Measurements from ENCODE around the gene DBH.

Gene DBH

GRCh38 chr9:133598978-133599377 is 37.2 kb upstream of the DBH start:
- Mint-ChIP-seq H3K9me3 (peaks cover 14% of the 10 kb centered on the region), H3K4me1 (ENCODE audit: low read depth) (no peaks in the 10 kb centered on the region), H3K4me3 (no peak overlapping the region), H3K36me3 (ENCODE audit: low read depth) (no peaks in the 10 kb centered on the region), H3K27ac (no peak overlapping the region), H3K27me3 (ENCODE audit: low read depth) (no peaks in the 10 kb centered on the region)
- DNase-seq (ENCODE audit: low spot score): no peak

GRCh38 chr9:133599470-133600173 is 36.5 kb upstream of the DBH start:
- DNase-seq (ENCODE audit: low spot score): no peak
- H3K9me3 Mint-ChIP-seq: peaks cover 14% of the 10 kb centered on the region
- H3K27me3 Mint-ChIP-seq (ENCODE audit: low read depth): no peaks in the 10 kb centered on the region
- H3K4me3 Mint-ChIP-seq: no peak overlapping the region
- H3K36me3 Mint-ChIP-seq (ENCODE audit: low read depth): no peaks in the 10 kb centered on the region
- no peak overlapping the region for H3K27ac Mint-ChIP-seq
- no peaks in the 10 kb centered on the region for H3K4me1 Mint-ChIP-seq (ENCODE audit: low read depth)

- Mint-ChIP-seq H3K27me3 (ENCODE audit: low read depth) (no peaks in the 10 kb centered on the region), H3K36me3 (ENCODE audit: low read depth) (no peaks in the 10 kb centered on the region), H3K4me3 (no peak overlapping the region), H3K27ac (no peak overlapping the region), H3K9me3 (peaks cover 14% of the 10 kb centered on the region), H3K4me1 (ENCODE audit: low read depth) (no peaks in the 10 kb centered on the region)
- no peak for DNase-seq (ENCODE audit: low spot score)
These were observed 35.4 kb upstream of the DBH start for GRCh38 chr9:133600739-133601138.

GRCh38 chr9:133601746-133602145 is 34.4 kb upstream of the DBH start:
- Mint-ChIP-seq H3K4me3 (no peak overlapping the region), H3K27ac (no peak overlapping the region), H3K36me3 (ENCODE audit: low read depth) (no peaks in the 10 kb centered on the region), H3K4me1 (ENCODE audit: low read depth) (no peaks in the 10 kb centered on the region), H3K9me3 (peaks cover 14% of the 10 kb centered on the region), H3K27me3 (ENCODE audit: low read depth) (no peaks in the 10 kb centered on the region)
- no peak for DNase-seq (ENCODE audit: low spot score)

GRCh38 chr9:133602277-133602676 is 33.9 kb upstream of the DBH start:
- DNase-seq (ENCODE audit: low spot score): no peak
- Mint-ChIP-seq H3K27ac (no peak overlapping the region), H3K4me3 (no peak overlapping the region), H3K4me1 (ENCODE audit: low read depth) (no peaks in the 10 kb centered on the region), H3K9me3 (peaks cover 8% of the 10 kb centered on the region), H3K36me3 (ENCODE audit: low read depth) (no peaks in the 10 kb centered on the region), H3K27me3 (ENCODE audit: low read depth) (no peaks in the 10 kb centered on the region)

- Mint-ChIP-seq H3K4me1 (ENCODE audit: low read depth) (no peaks in the 10 kb centered on the region), H3K4me3 (no peak overlapping the region), H3K9me3 (no peaks in the 10 kb centered on the region), H3K27ac (no peak overlapping the region), H3K36me3 (ENCODE audit: low read depth) (no peaks in the 10 kb centered on the region), H3K27me3 (ENCODE audit: low read depth) (peaks cover 2% of the 10 kb centered on the region)
- DNase-seq (ENCODE audit: low spot score): no peak
These were observed 32.8 kb upstream of the DBH start for GRCh38 chr9:133603135-133603927.

- Mint-ChIP-seq H3K27ac (no peak overlapping the region), H3K4me1 (ENCODE audit: low read depth) (no peaks in the 10 kb centered on the region), H3K36me3 (ENCODE audit: low read depth) (no peaks in the 10 kb centered on the region), H3K9me3 (no peaks in the 10 kb centered on the region), H3K4me3 (no peak overlapping the region), H3K27me3 (ENCODE audit: low read depth) (peaks cover 3% of the 10 kb centered on the region)
- no peak for DNase-seq (ENCODE audit: low spot score)
These were observed 31.9 kb upstream of the DBH start for GRCh38 chr9:133604214-133604613.

GRCh38 chr9:133604856-133605255 is 31.3 kb upstream of the DBH start:
- no peaks in the 10 kb centered on the region for H3K9me3 Mint-ChIP-seq
- peaks cover 8% of the 10 kb centered on the region for H3K27me3 Mint-ChIP-seq (ENCODE audit: low read depth)
- no peaks in the 10 kb centered on the region for H3K4me1 Mint-ChIP-seq (ENCODE audit: low read depth)

GRCh38 chr9:133605446-133605845 is 30.7 kb upstream of the DBH start:
- no peak overlapping the region for H3K4me3 Mint-ChIP-seq
- no peak for DNase-seq (ENCODE audit: low spot score)
- no peak overlapping the region for H3K27ac Mint-ChIP-seq
- H3K9me3 Mint-ChIP-seq: no peaks in the 10 kb centered on the region
- H3K27me3 Mint-ChIP-seq (ENCODE audit: low read depth): peaks cover 12% of the 10 kb centered on the region
- H3K4me1 Mint-ChIP-seq (ENCODE audit: low read depth): no peaks in the 10 kb centered on the region
- no peaks in the 10 kb centered on the region for H3K36me3 Mint-ChIP-seq (ENCODE audit: low read depth)

More at GRCh38 chr9:133604856-133605255, 31.3 kb upstream of the DBH start:
- Mint-ChIP-seq H3K27ac (no peak overlapping the region), H3K36me3 (ENCODE audit: low read depth) (no peaks in the 10 kb centered on the region), H3K4me3 (no peak overlapping the region)
- no peak for DNase-seq (ENCODE audit: low spot score)

- no peak overlapping the region for H3K27ac Mint-ChIP-seq
- H3K4me3 Mint-ChIP-seq: no peak overlapping the region
- H3K9me3 Mint-ChIP-seq: no peaks in the 10 kb centered on the region
These were observed 30.1 kb upstream of the DBH start for GRCh38 chr9:133605856-133606707.

GRCh38 chr9:133606708-133607025 is 29.5 kb upstream of the DBH start:
- Mint-ChIP-seq H3K9me3 (no peaks in the 10 kb centered on the region), H3K27me3 (ENCODE audit: low read depth) (peaks cover 18% of the 10 kb centered on the region), H3K4me3 (no peak overlapping the region), H3K36me3 (ENCODE audit: low read depth) (no peaks in the 10 kb centered on the region), H3K4me1 (ENCODE audit: low read depth) (no peaks in the 10 kb centered on the region), H3K27ac (no peak overlapping the region)
- no peak for DNase-seq (ENCODE audit: low spot score)

More at GRCh38 chr9:133605856-133606707, 30.1 kb upstream of the DBH start:
- Mint-ChIP-seq H3K27me3 (ENCODE audit: low read depth) (peaks cover 16% of the 10 kb centered on the region), H3K36me3 (ENCODE audit: low read depth) (no peaks in the 10 kb centered on the region), H3K4me1 (ENCODE audit: low read depth) (no peaks in the 10 kb centered on the region)
- DNase-seq (ENCODE audit: low spot score): no peak

GRCh38 chr9:133607381-133607780 is 28.8 kb upstream of the DBH start:
- H3K4me1 Mint-ChIP-seq (ENCODE audit: low read depth): no peaks in the 10 kb centered on the region
- DNase-seq (ENCODE audit: low spot score): no peak
- H3K27me3 Mint-ChIP-seq (ENCODE audit: low read depth): peaks cover 18% of the 10 kb centered on the region
- no peaks in the 10 kb centered on the region for H3K36me3 Mint-ChIP-seq (ENCODE audit: low read depth)
- H3K27ac Mint-ChIP-seq: no peak overlapping the region
- no peaks in the 10 kb centered on the region for H3K9me3 Mint-ChIP-seq
- H3K4me3 Mint-ChIP-seq: no peak overlapping the region

GRCh38 chr9:133607976-133608375 is 28.2 kb upstream of the DBH start:
- H3K4me3 Mint-ChIP-seq: no peak overlapping the region
- H3K9me3 Mint-ChIP-seq: no peaks in the 10 kb centered on the region
- H3K4me1 Mint-ChIP-seq (ENCODE audit: low read depth): no peaks in the 10 kb centered on the region
- H3K36me3 Mint-ChIP-seq (ENCODE audit: low read depth): no peaks in the 10 kb centered on the region
- H3K27me3 Mint-ChIP-seq (ENCODE audit: low read depth): peaks cover 18% of the 10 kb centered on the region
- DNase-seq (ENCODE audit: low spot score): no peak
- H3K27ac Mint-ChIP-seq: no peak overlapping the region

- H3K27me3 Mint-ChIP-seq (ENCODE audit: low read depth): peaks cover 18% of the 10 kb centered on the region
- no peak for DNase-seq (ENCODE audit: low spot score)
- H3K36me3 Mint-ChIP-seq (ENCODE audit: low read depth): no peaks in the 10 kb centered on the region
- no peak overlapping the region for H3K4me3 Mint-ChIP-seq
- H3K27ac Mint-ChIP-seq: no peak overlapping the region
- H3K9me3 Mint-ChIP-seq: no peaks in the 10 kb centered on the region
- no peaks in the 10 kb centered on the region for H3K4me1 Mint-ChIP-seq (ENCODE audit: low read depth)
These were observed 27.8 kb upstream of the DBH start for GRCh38 chr9:133608382-133608781.
